Activated CD8-positive, alpha-beta memory T cell treated with anti-CD3 and anti-CD28 coated beads, Interleukin-2, amount 10 ng/mL, durations not matched to agents 7 days and 5 days (primary cell): ENCODE results near the gene AGXT. TPM values are rescaled to one million over a fixed set of nuclear protein-coding genes. Genes with fewer than 3 reads are reported as not detected.

Experiments used
- ATAC-seq: fragments of 150-1000 bp; cut with Tn5 transposase; one replicate; pipeline ENCODE4 v1.10.0; 2021; ENCODE audit warnings: moderate library complexity
- CTCF ChIA-PET: fragments of 350-600 bp; sonication (Branson Sonifier 250); formaldehyde crosslinking; loops from one replicate; lab custom pipeline; 2021; ENCODE audit warnings: antibody characterized with exemption; lab: Charles Lee
- DNase-seq: peaks from one replicate; pipeline ENCODE4 v3.0.0-alpha.2; 2020
- H3K27ac Mint-ChIP-seq: one replicate; pipeline ENCODE4 v1.8.0; 2021; ENCODE audit warnings: mild to moderate bottlenecking, mixed read lengths
- H3K27me3 Mint-ChIP-seq: one replicate; pipeline ENCODE4 v1.8.0; 2021; ENCODE audit warnings: mixed read lengths
- H3K36me3 Mint-ChIP-seq: one replicate; pipeline ENCODE4 v1.8.0; 2021; ENCODE audit warnings: mild to moderate bottlenecking, mixed read lengths
- H3K4me1 Mint-ChIP-seq: one replicate; pipeline ENCODE4 v1.8.0; 2021; ENCODE audit warnings: mixed read lengths
- H3K4me3 Mint-ChIP-seq: one replicate; pipeline ENCODE4 v1.8.0; 2021; ENCODE audit warnings: mild to moderate bottlenecking, moderate library complexity, mixed read lengths
- H3K9me3 Mint-ChIP-seq: one replicate; pipeline ENCODE4 v1.8.0; 2022; ENCODE audit warnings: low read depth, mixed read lengths
- total RNA-seq, 2 experiments: library from RNA; stranded (reverse); gene quantifications; one replicate each; pipeline ENCODE4 v1.2.3, GENCODE V29; 2021

The AGXT gene
- total RNA-seq, 2 experiments from 2014 or later, result not detected

GRCh38 chr2:240890691-240891090 lies 22.1 kb downstream of the AGXT start:
- no peaks in the 10 kb centered on the region for H3K4me1 Mint-ChIP-seq
- H3K36me3 Mint-ChIP-seq, result no peaks in the 10 kb centered on the region
- no peak overlapping the region for H3K4me3 Mint-ChIP-seq
- no peak for ATAC-seq
- CTCF ChIA-PET, result interaction anchor here (1.1 to 1.3 kb wide), 2 partner anchors 24 to 377 kb away, joined by 3 read pairs; no protein-coding TSS in a partner anchor
- no peaks in the 10 kb centered on the region for H3K9me3 Mint-ChIP-seq
- no peak overlapping the region for H3K27ac Mint-ChIP-seq
- no peak for DNase-seq
- no peaks in the 10 kb centered on the region for H3K27me3 Mint-ChIP-seq

DNA sequence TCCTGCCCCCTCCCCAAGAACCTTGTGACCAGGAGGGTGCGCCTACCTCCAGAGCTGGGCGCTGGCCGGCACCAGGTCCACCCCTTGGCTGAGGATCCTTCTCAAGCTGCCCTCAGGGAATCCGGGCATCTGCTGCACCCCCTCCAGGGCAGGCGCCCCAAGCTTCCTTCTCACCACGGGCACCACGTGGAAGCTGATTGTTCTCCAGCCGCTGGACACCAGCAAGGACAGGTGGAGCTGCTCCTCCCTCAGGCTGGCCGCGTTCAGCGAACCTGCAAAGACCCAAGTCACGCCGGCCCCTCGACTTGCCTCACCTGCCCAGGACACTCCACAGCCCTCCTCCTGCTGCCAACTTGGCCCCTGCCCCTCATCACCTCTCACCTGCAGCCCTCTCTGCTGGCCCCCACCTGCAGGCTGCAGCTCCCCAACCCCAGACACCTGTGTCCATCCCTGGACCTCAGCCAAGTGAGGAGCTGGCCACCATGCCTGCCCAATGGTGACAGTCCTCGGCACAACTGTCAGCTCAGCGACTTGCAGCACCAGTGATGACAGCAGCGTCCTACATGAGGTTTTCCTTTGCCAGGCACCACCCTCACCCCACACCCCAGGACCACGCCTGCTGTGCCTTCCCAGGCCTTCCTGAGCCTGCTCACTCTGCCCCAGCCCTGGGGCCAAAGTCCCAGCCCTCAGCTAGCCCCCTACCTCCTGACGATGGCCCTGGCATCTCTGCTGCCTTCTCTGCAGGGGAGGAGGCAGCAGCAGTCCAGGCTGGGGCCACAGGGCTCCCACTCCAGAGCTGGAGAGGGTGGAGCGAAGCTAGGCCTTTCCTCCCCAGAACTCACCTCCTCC lies 23.1 kb downstream of the AGXT start:
- no peaks in the 10 kb centered on the region for H3K9me3 Mint-ChIP-seq
- no peak overlapping the region for H3K4me3 Mint-ChIP-seq
- no peaks in the 10 kb centered on the region for H3K27me3 Mint-ChIP-seq
- DNase-seq, result no peak
- ATAC-seq, result no peak
- no peaks in the 10 kb centered on the region for H3K4me1 Mint-ChIP-seq
- CTCF ChIA-PET, result interaction anchor here (1.3 kb wide), 1 partner anchor 23 kb away, joined by 3 read pairs; no protein-coding TSS in a partner anchor
- H3K36me3 Mint-ChIP-seq, result no peaks in the 10 kb centered on the region
- H3K27ac Mint-ChIP-seq, result no peak overlapping the region

DNA sequence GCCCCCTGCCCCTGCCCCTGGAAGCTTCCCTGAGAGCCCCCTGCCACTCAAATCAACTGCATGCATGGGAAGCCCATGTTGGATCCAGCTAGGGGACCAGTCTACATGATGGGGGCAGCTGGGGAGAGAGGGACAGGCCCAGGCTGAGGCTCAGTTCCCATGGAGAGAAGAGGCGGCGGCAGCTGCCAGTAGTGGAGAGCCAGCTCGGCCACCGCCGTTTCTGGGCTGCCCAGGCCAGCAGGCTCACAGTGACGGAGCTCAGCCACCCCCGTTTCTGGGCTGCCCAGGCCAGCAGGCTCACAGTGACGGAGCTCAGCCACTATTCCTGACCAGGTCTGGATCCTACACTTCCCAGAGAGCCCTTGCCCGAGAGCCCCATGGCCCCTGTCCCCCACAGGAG lies 23.7 kb downstream of the AGXT start:
- CTCF ChIA-PET, result no interaction called here
- Mint-ChIP-seq H3K4me3 (no peak overlapping the region), H3K27ac (no peak overlapping the region), H3K9me3 (no peaks in the 10 kb centered on the region), H3K4me1 (no peaks in the 10 kb centered on the region), H3K27me3 (no peaks in the 10 kb centered on the region), H3K36me3 (no peaks in the 10 kb centered on the region)
- DNase-seq, result no peak
- ATAC-seq, result no peak

DNA sequence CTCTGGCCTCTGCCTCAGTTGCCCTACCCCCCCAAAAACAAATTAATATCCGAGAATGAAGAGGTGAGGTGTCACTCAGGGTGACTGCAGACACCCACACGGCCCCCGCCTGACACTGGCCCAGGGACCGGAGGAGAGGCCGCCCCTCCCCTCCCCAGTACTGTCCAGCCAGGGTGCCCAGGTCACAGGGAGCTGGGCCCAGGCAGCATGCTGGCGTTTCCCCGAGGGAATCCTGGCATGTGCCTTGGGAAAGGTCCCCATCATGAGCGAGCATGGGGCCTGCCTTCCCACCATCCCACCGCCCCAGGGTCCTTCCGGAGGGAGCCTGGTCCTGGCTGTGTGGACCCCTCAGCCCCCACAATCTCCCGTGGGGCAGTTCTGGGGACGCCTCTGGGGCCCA lies 24.3 kb downstream of the AGXT start:
- DNase-seq (no peak), ATAC-seq (no peak)
- Mint-ChIP-seq H3K4me1 (no peaks in the 10 kb centered on the region), H3K9me3 (no peaks in the 10 kb centered on the region), H3K27me3 (no peaks in the 10 kb centered on the region), H3K36me3 (no peaks in the 10 kb centered on the region), H3K27ac (no peak overlapping the region), H3K4me3 (no peak overlapping the region)
- CTCF ChIA-PET, result no interaction called here

GRCh38 chr2:240893363-240893844 lies 24.8 kb downstream of the AGXT start:
- no peaks in the 10 kb centered on the region for H3K9me3 Mint-ChIP-seq
- no peaks in the 10 kb centered on the region for H3K27me3 Mint-ChIP-seq
- no peak overlapping the region for H3K27ac Mint-ChIP-seq
- no peak for ATAC-seq
- CTCF ChIA-PET, result no interaction called here
- no peak overlapping the region for H3K4me3 Mint-ChIP-seq
- no peak for DNase-seq
- H3K36me3 Mint-ChIP-seq, result no peaks in the 10 kb centered on the region
- no peaks in the 10 kb centered on the region for H3K4me1 Mint-ChIP-seq

- DNase-seq (no peak), ATAC-seq (no peak)
- Mint-ChIP-seq H3K27me3 (no peaks in the 10 kb centered on the region), H3K36me3 (no peaks in the 10 kb centered on the region), H3K4me1 (no peaks in the 10 kb centered on the region), H3K9me3 (no peaks in the 10 kb centered on the region), H3K4me3 (no peak overlapping the region), H3K27ac (no peak overlapping the region)
- CTCF ChIA-PET, result no interaction called here
Observed at GRCh38 chr2:240894006-240894405, 25.4 kb downstream of the AGXT start.

- H3K27ac Mint-ChIP-seq, result no peak overlapping the region
- no peaks in the 10 kb centered on the region for H3K27me3 Mint-ChIP-seq
- no peaks in the 10 kb centered on the region for H3K4me1 Mint-ChIP-seq
- H3K36me3 Mint-ChIP-seq, result no peaks in the 10 kb centered on the region
- H3K9me3 Mint-ChIP-seq, result no peaks in the 10 kb centered on the region
- CTCF ChIA-PET, result no interaction called here
- no peak overlapping the region for H3K4me3 Mint-ChIP-seq
- ATAC-seq, result no peak
- no peak for DNase-seq
Observed at GRCh38 chr2:240894836-240895558, 26.4 kb downstream of the AGXT start.

- Mint-ChIP-seq H3K4me3 (no peak within 1 kb of the TSS), H3K27ac (no peak within 1 kb of the TSS), H3K4me1 (no peaks in the 10 kb centered on the region), H3K36me3 (no peaks in the 10 kb centered on the region), H3K27me3 (no peaks in the 10 kb centered on the region), H3K9me3 (no peaks in the 10 kb centered on the region)
- no peak for ATAC-seq
- CTCF ChIA-PET, result no interaction called here
- DNase-seq, result no peak
Observed at GRCh38 chr2:240895656-240896388, 27.2 kb downstream of the AGXT start, which contains the start of gene MAB21L4. MAB21L4 (minus strand) TSS chr2:240896156; CDS start chr2:240895997, 159 bp downstream.

- ATAC-seq (no peak), DNase-seq (no peak)
- Mint-ChIP-seq H3K36me3 (no peaks in the 10 kb centered on the region), H3K4me1 (no peaks in the 10 kb centered on the region), H3K9me3 (no peaks in the 10 kb centered on the region), H3K4me3 (no peak overlapping the region), H3K27me3 (no peaks in the 10 kb centered on the region), H3K27ac (no peak overlapping the region)
- CTCF ChIA-PET, result interaction anchor here (1.3 kb wide), 1 partner anchor 18 kb away, joined by 4 read pairs; no protein-coding TSS in a partner anchor
Observed at GRCh38 chr2:240896394-240896793, 27.8 kb downstream of the AGXT start.

DNA sequence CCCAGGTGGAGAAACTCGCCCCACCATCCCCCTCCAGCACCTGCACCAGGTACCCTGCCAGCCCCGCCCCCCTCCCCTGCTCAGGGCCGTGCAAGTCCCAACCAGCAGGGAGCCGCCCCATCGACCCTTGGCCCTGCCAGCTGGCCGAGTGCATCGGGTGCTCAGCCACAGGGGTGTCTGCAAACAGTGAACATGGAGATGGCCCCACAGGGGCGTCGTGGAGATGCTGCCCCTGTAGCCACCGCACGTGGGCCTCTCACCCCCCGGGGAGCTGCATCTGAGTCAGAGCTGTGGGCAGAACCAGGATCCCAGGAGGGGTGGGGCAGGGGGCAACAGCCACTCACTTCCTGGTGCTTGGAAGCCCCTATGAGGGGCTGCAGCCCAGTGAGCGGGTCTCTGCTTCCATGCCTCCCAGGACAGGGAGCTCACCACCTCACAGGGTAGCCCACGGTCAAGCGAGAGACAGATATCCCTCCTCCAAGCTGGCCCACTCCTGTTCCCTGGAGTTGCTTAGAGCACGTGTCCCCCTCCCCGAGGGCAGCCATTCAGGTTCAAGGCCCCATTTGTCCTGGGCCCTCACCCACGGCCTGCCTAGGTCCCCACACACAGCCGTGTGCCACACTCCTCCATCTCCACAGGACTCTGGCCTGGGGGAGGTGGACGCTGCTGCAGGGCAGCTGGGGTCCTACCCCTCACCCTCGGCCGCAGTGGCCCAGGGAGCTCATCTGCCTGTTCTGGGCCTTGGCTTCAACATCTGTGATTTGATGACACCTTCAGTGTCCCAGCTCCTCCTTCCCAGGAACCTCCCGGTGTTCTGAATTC lies 28.5 kb downstream of the AGXT start:
- Mint-ChIP-seq H3K36me3 (no peaks in the 10 kb centered on the region), H3K27me3 (no peaks in the 10 kb centered on the region), H3K4me3 (no peak overlapping the region), H3K9me3 (no peaks in the 10 kb centered on the region), H3K27ac (no peak overlapping the region), H3K4me1 (no peaks in the 10 kb centered on the region)
- ATAC-seq (no peak), DNase-seq (no peak)
- CTCF ChIA-PET, result interaction anchor here (1.3 kb wide), 1 partner anchor 18 kb away, joined by 4 read pairs; no protein-coding TSS in a partner anchor

DNA sequence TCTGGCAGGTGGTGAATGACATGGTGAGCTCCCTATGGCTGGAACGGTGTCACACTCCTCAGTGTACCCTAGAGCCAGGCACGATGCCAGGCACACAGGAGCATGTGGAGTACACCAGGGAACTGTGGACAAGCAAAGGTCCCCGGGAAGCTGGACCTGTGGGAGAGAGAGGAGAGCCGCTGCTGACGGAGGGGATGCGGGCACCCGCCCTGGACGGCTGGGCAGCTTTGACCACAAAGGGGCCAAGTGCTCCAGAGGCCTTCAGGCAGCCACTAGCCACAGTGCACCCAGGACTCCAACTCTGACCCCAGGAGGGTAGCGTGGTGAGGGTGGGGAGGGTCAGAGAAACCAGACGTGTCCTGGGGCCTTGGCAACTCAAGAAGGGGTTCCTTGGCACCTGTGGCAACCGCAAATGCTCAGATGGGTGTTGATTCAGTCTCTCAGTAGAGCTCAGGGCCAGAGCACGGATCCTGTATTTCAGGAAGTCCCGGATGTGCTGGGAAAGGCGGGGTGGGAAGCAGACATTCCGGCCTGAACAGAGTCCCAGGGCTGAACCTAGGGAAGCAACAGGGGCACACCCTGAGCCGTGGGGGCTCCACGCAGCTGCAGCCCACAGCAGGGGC lies 29.6 kb downstream of the AGXT start:
- no peak overlapping the region for H3K27ac Mint-ChIP-seq
- ATAC-seq (no peak), DNase-seq (no peak)
- H3K4me3 Mint-ChIP-seq, result no peak overlapping the region
- H3K9me3 Mint-ChIP-seq, result no peaks in the 10 kb centered on the region
- H3K4me1 Mint-ChIP-seq, result no peaks in the 10 kb centered on the region
- H3K27me3 Mint-ChIP-seq, result no peaks in the 10 kb centered on the region
- CTCF ChIA-PET, result no interaction called here
- no peaks in the 10 kb centered on the region for H3K36me3 Mint-ChIP-seq

GRCh38 chr2:240898731-240899467 lies 30.3 kb downstream of the AGXT start:
- Mint-ChIP-seq H3K27me3 (no peaks in the 10 kb centered on the region), H3K4me3 (no peak overlapping the region), H3K27ac (no peak overlapping the region), H3K36me3 (no peaks in the 10 kb centered on the region), H3K9me3 (no peaks in the 10 kb centered on the region), H3K4me1 (no peaks in the 10 kb centered on the region)
- no peak for DNase-seq
- CTCF ChIA-PET, result no interaction called here
- ATAC-seq, result no peak
